AG20443 (cell line): ENCODE results near the gene WWC1.
A peak's percentile ranks its signal among the peaks of the same experiment; 100 is the strongest.
"Not testable (repeated sequence)": the region's sequence is repeated elsewhere in the genome, so short reads cannot be mapped to it uniquely, and the experiment has no call there.

Experiments used
- DNase-seq: peaks from one replicate; pipeline ENCODE4 v3.0.0; 2012; ENCODE audit warnings: low spot score, mixed read lengths

The WWC1 gene

DNA sequence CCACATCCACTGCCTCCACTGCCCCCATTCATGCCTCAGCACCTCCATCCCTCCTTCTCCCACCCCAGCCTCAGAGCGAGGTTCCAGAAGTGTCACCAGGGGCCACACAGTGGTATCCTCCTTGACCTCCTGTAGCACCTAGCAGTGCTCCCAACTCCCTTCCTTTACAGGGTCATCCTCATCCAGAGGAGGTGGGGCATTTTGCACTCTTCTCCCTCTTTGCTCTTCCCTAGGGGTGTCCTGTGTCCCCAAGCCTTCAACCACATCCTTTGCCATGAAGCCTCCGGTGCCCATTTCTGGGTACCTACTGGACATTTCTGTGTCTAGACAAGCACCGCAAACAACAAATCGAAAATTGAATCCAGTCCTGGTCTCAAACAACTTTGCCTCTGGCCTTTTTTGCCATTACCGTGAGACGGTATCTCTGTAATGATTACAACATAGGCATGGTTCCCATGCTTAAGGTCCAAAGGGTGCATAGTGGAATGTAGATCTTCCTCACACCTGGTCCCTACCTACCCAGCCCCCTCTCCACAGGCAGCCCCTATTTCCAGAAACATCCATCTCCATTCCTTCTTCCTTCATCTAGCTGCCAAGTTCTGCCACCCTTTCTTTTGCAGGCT is 17.6 kb downstream of the WWC1 start:
- no peak for DNase-seq

DNA sequence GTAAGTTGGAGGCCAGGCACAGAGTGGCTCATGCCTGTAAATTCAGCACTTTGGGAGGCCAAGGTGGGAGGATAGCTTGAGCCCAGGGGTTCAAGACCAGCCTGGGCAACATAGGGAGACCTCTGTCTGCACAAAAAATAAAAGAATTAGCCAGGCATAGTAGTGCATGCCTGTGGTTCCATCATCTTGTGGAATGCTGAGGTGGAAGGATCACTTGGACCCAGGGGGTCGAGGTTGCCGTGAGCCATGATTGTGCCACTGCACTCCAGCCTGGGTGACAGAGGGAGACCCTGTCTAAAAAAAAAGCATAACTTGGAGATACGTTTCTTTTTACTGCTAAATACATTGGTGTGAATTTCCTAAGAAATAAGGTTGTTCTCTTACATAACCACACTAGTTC is 19.1 kb downstream of the WWC1 start:
- DNase-seq, result not testable (repeated sequence)

DNA sequence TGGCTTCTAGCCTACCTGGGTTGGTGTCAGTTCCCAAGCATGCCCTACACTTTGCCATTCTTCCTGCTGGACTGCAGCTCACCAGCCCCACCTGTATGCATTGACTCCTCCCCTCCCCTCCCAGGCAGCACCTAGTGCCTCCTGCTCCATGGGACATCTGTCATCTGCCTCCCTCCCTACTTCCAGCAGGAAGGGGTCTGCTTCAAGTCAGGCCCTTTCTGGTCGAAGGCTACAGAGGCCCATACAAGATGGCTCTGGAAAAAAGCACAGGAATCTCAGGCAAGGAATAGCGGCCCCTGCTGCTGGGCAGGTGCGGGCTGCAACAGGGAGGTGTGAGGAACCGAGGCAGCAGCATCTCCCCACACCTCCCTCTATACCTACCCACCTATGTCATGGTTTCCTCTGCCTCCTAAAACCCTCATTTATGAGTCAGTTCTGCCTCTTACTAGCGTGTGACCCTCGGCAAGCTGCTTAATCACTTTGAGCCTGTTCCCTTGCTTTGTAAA is 19.7 kb downstream of the WWC1 start:
- DNase-seq, result no peak

DNA sequence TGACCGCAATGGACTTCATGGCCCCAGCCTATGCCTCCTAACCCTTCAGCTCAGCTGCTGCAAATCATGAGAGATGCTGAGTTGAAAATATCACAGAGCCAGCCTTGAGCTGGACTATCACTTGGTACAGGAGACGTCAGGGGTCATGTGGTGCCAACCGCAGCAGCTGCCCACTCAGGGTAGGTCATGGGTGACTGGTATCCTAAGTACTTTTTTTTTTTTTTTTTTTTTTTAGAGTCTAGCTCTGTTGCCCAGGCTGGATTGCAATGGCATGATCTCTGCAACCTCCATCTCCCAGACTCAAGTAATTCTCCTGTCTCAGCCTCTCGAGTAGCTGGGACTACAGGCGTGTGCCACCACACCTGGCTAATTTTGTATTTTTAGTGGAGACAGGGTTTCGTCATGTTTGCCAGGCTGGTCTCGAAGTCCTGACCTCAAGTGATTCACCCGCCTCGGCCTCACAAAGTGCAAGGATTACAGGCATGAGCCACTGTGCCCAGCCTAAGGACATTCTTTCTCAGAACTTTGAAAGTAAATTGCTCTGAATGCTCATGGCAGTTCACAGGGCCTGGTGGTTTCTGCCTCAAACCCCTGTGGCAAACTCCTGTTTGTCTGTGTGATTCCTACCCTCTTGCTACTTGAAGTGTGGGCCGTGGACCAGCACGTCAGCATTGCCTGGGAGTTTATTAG is 21.3 kb downstream of the WWC1 start:
- DNase-seq, result no peak

DNA sequence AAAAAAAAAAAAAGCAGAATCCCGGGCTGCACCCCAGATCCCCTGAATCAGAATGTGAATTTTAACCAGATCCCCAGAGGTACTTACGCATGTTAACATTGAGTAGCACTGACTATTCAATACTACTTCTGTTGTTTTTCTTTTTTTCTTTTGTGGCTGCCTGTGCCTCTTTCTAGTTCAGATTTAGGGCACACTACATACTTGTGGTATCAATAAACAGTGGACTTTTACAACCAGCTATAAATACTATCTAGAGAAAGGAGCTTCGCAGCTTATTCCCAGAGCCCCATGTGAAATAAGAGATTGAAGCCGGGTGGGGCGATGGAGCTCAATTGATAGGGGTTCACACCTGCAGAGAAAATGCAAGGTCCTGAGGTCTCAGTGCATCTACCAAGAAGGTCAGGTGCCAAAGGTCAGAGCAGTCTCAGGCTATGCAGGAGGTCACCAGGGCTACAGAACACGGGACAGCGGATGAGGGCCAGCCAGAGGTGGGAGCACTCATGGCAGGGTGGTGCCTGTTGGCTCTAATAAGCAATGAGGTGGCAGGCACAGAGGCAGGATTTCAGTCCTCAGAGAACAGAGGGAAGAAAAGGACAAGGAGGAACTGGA is 22.3 kb downstream of the WWC1 start:
- DNase-seq, result no peak

DNA sequence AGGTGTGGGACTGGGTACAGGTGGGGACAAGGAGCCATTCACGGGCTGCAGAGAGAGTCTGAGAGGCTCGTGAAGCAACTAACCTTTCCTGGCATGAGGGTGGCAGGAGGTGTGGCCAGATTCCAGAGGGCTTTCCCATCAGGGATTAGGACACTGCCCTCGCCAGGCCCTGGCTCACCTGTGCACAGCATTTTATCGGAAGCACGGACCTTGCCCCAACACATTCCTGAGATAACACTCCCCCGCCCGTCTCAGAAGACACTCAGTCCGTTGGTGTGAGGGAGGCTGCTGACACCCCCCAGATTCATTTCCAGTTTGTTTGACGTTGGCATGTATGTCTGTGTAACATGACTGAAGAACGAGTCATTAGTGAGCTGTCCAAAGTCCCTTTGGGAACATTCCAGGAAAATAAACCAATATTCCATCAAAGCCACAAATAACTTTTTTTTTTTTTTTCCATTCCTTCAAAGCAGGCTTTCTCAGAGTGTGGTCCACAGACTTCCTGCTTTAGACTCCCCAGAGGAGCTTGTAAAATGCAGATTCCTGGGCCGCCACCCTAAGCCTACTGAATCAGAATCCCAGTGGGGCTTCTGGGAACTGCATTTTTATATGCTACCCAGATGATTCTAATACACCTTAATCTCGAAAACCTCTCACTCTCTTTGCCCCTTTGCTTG is 23.4 kb downstream of the WWC1 start:
- DNase-seq, result peak; percentile 85

DNA sequence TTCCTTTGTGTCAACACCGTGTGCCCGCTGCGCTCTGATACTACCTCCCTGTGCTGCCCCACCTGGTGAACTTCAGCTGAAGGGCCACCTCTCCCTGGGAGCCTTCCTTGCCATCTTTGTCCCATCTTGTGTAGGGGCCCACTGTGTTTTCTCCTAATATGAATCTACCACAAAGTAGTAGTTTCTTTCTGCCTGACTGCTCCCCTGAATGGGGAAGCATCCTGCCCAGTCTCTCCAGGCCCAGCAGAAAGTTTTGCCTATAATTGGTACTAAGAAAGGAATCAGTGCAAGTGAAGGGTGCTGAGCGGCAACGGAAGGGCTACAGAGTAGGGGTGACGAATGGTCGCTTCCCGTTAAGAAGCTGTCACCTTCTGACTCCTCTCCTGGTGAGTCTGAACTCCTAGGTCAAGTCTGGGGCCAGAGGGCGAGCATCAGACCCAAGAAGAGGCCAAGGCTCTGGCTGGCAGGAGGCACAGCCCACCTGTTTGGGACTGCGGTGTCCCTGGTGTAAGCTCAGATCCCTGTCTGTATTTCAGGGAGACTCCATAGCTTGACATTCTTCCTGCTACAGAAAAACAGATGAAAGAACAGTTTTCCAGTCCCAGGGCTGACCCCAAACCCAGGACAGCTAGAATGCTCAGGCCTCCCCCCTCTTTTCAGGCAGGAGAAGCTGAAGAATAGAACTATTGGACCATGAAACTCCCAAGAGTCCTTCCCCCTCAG is 24.1 kb downstream of the WWC1 start:
- DNase-seq, result no peak

DNA sequence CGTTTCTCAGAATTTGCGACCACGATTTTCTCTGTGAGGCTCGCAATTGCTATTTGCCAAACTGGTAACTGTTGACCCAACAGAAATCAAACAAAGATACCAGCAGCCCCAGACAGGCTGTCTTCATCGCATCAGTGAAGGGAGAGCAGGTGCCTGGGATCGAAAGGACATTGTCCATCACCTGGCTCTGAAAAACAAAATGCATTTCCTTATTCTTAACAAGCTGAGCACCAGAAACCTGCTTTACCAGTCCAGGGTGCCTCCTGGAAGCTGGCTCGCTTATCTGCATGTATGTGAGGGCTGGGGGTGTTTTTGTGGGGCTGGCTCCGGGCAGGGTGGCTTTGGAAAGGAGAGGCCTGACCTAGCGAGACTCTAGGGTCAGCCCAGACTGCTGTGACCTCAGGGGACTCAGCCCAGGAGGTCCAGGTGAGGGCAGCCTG is 24.7 kb downstream of the WWC1 start:
- DNase-seq, result no peak

DNA sequence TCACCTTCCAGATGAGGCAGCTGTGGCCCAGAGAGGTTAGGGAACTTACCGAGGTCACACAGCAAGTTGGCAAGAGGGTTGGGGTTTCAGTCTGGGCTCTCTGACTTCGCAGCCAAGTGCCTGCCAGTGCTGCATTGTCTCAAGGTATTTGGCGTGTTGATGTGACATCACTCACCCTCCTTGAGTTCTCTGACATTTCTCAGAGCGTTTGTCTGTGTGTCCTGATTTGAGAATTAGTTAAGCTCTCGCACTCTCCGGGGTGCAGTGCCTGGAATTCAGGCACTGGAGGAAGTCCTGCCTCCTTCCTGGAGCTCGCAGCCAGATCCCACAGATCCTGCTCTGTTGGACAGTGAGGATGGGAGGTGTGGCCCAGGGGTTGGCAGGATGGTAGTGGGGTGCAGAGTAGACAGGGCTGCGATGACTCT is 25.7 kb downstream of the WWC1 start:
- DNase-seq, result no peak

DNA sequence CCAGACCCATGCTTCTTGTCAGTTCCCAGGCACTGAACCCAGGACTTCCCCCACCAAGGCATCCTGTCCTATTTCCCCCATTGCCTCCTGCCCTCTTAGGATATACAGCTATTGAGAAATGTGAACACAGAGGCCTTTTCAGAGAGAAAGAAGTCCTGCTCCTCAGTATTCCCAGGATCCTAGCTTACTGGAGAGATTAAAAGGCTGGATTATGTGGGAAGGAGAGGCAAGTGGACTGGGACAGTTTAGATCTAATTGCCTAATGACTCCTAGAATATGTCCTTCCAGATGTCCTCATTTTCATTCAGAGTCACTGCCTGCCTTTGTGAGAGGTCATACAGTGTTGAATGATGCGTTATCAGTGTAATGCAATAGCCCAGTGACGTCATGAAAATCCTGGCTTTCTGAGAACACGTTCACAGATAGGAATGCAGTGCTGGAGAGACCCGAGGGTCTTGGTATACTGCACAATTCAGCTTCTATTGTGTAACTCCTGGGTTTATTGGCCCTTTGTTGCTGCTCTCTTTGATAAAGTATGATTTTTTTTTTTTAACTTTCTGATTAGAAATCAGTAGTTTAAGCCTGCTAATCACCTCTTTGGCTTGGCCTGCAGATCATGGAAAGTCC is 26.2 kb downstream of the WWC1 start:
- peak; percentile 73 for DNase-seq

DNA sequence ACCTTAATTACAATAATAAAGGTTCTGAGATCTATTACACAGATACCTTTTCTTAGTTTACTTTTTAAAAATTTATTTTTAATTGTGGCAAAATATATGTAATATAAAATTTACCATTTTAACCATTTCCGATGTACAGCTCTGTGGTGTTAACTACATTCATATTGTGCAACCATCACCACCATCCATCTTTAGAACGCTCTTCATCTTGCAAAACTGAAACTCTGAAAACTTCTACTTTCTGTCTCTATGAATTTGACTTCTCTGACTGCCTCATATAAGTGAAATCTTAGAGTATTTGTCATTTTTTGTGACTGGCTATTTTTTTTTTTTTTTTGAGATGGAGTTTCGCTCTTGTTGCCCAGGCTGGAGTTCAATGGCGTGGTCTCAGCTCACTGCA is 26.8 kb downstream of the WWC1 start:
- DNase-seq, result no peak

DNA sequence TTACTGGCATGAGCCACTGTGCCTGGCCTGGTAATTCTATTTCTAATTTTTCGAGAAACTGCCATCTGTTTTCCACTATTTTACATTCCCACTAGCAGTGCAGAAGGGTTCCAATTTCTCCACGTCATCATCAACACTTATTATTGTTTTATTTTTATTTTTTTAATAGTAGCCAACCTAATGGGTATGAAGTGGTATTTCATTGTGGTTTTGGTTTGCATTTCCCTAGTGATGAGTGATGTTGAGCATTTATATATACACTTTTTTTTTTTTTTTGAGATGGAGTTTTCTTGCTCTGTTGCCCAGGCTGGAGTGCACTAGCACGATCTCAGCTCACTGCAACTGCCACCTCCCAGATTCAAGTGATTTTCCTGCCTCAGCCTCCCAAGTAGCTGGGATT is 28.3 kb downstream of the WWC1 start:
- no peak for DNase-seq

DNA sequence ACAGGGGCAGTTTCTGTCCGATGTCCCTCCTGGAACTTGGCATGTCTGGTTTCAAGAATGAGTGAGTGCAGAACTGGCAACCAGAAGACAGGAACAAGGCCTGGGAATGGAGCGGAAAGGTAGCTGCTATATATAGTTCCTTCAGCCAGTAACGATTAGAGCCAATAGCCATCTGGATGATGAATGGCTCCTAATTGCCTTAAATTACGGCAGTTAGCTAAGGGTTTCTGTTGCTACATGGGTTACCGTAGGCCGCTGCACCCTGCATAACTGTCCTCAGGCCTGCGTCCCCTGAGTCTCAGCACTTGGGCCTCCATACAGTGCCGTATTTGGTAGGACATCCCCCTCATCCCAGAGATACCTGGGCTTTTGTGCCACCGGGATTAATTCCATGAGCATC is 29.4 kb downstream of the WWC1 start:
- DNase-seq, result no peak

DNA sequence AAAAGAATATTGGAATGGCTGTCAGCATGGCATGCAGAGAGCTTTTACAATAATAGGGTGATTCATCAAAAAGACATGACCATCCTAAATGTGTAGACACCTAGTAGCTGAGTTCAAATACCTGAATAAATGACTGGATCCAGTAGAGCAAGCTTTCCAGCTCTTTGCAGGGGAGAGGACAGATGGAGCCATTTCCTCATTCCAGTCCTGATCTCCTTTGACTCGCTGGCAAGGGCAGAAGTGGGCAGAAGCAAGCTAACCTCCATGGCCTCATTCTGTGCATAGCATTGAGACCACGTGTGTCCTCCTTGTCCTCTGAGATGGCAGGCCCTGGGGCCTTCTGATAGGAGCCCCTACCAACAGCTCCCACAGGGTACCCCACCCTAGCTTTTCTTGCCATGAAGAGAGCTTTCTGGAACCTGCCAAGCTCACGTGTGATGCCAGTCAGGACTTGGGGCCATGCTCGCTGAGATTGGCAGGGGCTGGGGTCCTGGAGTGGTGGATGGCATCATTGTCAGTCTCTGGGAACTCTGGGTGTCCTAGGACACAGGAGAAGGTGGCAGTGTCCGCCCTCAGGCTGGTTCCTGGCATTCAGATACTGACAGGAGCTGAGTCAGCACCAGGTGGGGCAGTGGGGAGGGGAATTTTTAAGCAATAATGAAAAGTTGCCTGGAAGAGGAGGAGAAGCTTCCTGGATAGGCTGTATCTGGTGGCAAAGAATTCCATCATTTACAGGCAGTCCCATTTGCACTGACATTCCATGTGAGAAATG is 33.6 kb downstream of the WWC1 start:
- no peak for DNase-seq

DNA sequence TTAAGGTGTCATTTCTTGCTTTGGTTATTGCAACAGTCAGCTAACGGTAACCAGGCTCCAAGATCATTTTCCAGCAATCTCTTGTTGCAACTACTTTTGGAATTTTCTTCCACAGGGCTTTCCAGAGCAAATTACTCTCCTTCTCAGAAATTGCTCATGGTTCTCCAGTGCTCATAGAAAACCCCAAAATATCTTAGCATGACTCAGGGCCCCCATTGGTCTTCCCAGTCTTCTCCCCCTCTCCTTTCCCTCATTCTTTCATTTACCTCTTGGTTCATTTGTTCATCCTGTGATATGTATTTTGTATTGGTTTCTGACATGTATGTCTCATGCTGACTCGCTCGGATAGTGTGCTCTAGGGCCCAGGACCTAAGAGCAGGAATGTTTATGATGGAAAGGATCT is 35.6 kb downstream of the WWC1 start:
- DNase-seq, result peak; percentile 30

DNA sequence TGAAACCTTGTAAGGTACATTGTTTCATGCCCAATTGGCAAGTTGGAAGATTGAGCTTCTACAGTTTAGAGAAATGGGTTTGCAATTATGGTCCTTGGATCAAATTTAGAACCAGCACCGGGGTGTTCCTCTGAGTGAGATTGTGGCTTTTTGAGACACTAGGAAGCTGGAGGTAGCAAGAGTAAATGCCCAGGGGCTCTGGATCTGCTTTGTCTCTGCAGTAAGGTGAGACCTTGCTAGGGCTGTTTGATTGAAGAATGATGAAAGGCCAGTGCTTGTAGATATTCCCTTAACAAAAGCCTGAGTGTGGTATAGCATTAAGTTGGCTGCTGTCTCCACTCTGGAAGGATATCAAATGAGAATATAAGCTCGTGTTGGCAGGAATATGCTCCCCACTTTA is 36.0 kb downstream of the WWC1 start:
- no peak for DNase-seq

DNA sequence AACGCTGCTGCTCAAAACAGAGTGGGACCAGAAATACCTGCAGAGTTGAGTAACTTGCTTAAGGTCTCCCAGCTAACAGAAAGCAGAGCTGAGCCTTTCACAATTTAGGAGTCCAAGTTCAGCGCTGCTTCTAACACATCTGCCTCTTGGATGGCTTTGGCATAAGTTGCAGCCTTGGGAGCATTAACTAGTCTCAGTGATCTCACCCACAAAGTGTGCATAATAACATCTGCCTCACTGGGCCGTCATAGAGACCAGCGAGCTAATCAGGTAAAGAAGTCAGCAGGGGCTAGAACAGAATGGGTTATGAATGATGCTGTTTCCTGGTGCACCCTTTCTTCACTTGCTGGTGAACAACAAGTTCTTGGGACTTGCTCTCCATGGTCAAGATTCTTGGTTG is 36.5 kb downstream of the WWC1 start:
- DNase-seq, result peak; percentile 71

DNA sequence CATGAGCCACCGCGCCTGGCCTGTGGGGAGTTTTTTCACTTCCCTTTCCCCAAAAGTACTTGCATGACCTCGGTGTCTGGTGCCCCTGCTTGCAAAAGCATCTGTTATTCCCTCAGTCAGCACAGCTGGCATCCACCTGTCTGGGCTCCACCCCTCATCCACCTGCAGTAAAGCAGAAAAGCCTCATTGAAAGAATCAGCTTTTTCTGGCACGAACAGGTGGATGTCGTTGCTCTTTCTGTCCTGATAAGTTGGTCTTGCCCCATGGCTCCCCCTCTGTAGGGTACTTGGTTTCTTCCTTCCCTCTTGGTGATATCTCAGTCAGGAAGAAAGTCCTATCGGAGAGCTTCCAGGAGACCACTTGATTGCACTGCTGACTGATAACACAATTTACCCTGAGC is 37.4 kb downstream of the WWC1 start:
- no peak for DNase-seq

DNA sequence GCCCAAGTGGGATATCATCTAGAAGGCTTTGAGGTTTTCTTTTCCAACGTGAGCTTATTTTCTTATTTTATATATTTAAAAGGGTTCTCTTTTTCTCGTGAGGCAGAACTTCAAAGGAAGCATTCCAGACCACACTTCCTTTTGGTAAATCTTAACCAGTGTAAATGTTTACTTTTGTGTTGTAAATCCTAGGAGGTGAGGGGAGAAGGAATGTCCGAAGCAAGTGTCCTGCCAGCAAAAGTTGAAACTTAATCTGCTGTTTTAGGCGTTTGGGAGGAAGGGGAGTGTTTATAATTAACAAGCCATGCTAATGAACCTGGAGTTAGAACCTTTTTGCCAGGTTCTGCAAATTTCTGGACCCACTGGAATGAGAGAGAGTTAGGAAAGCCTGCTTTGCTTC is 37.9 kb downstream of the WWC1 start:
- no peak for DNase-seq

DNA sequence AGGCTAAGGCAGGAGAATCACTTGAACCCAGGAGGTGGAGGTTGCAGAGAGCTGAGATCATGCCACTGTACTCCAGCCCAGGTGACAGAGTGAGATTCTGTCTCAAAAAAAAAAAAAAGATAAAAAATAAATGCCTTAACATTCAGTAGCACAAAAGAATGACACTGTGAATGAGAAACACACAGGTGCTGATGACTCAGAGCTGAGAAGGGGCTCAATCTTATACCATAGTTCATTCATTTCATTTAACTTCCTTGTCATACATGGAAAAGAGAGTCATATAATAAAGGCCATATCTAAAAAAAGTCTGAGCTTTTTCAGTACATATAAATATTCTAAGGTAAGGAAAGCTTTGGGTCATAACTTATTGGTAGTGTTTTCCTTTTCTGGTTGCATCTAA is 40.6 kb downstream of the WWC1 start:
- DNase-seq, result no peak

DNA sequence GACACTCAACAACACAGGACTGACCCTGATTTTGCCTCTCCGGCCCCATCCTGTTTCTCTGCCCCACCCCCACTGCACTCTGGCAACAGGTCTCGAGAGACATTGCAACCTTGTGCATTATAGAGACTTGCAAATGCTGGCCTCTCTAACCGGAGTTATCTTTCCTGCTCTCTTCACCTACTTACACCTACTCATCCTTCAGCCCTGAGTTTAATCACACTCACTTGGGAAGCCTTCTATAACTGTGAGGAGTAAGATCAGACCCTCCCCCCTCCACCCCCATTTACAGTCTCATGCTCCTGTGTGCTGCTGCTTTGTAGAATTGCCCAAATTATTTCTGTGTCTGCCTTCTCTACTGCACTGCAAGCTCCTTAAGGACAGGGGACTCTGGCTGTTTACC is 42.8 kb downstream of the WWC1 start:
- no peak for DNase-seq
